Activated naive CD4-positive, alpha-beta T cell treated with anti-CD3 and anti-CD28 coated beads, Interleukin-2, amount 10 ng/mL, durations not matched to agents 7 days and 5 days (primary cell): ENCODE measurements around the gene SNED1.
A peak's percentile ranks its signal among the peaks of the same experiment; 100 is the strongest.
"Not testable (repeated sequence)": the region's sequence is repeated elsewhere in the genome, so short reads cannot be mapped to it uniquely, and the experiment has no call there.

Source experiments
- CTCF ChIA-PET: fragments of 350-600 bp; sonication (Branson Sonifier 250); formaldehyde crosslinking; loops from one replicate; lab custom pipeline; 2021; ENCODE audit warnings: antibody characterized with exemption; lab: Charles Lee
- DNase-seq: peaks from one replicate; pipeline ENCODE4 v3.0.0-alpha.2; 2020
- H3K27ac Mint-ChIP-seq: one replicate; pipeline ENCODE4 v1.8.0; 2021; ENCODE audit warnings: mild to moderate bottlenecking, moderate library complexity, mixed read lengths
- H3K27me3 Mint-ChIP-seq: one replicate; pipeline ENCODE4 v1.8.0; 2021; ENCODE audit warnings: mild to moderate bottlenecking, mixed read lengths
- H3K36me3 Mint-ChIP-seq: one replicate; pipeline ENCODE4 v1.8.0; 2021; ENCODE audit warnings: mixed read lengths
- H3K4me1 Mint-ChIP-seq: one replicate; pipeline ENCODE4 v1.8.0; 2021; ENCODE audit warnings: mixed read lengths
- H3K4me3 Mint-ChIP-seq: one replicate; pipeline ENCODE4 v1.8.0; 2021; ENCODE audit warnings: mild to moderate bottlenecking, moderate library complexity, mixed read lengths
- H3K9me3 Mint-ChIP-seq: one replicate; pipeline ENCODE4 v1.8.0; 2021; ENCODE audit warnings: mixed read lengths

Gene SNED1

GRCh38 chr2:241093133-241093781 is 94.8 kb downstream of the SNED1 start:
- H3K4me3 Mint-ChIP-seq, DNase-seq, H3K27me3 Mint-ChIP-seq, H3K9me3 Mint-ChIP-seq: not testable (repeated sequence)
- Mint-ChIP-seq H3K27ac (peak overlapping the region; percentile 42), H3K4me1 (peaks cover 36% of the 10 kb centered on the region), H3K36me3 (peaks cover 64% of the 10 kb centered on the region)
- CTCF ChIA-PET: interaction anchor here (2.0 kb wide), 1 partner anchor 15 kb away, joined by 9 read pairs; no protein-coding TSS in a partner anchor

- H3K36me3 Mint-ChIP-seq: peaks cover 63% of the 10 kb centered on the region
- peaks cover 43% of the 10 kb centered on the region for H3K4me1 Mint-ChIP-seq
- H3K27ac Mint-ChIP-seq: no peak overlapping the region
- CTCF ChIA-PET: no interaction called here
- no peaks in the 10 kb centered on the region for H3K27me3 Mint-ChIP-seq
- H3K9me3 Mint-ChIP-seq: no peaks in the 10 kb centered on the region
- DNase-seq: no peak
- H3K4me3 Mint-ChIP-seq: no peak overlapping the region
Observed at GRCh38 chr2:241094172-241094571, 95.8 kb downstream of the SNED1 start.

GRCh38 chr2:241094924-241095420 is 96.6 kb downstream of the SNED1 start:
- H3K9me3 Mint-ChIP-seq: no peaks in the 10 kb centered on the region
- peaks cover 51% of the 10 kb centered on the region for H3K4me1 Mint-ChIP-seq
- peaks cover 67% of the 10 kb centered on the region for H3K36me3 Mint-ChIP-seq
- DNase-seq: no peak
- H3K27ac Mint-ChIP-seq: peak overlapping the region; percentile 82
- CTCF ChIA-PET: no interaction called here
- H3K27me3 Mint-ChIP-seq: no peaks in the 10 kb centered on the region
- no peak overlapping the region for H3K4me3 Mint-ChIP-seq

GRCh38 chr2:241095594-241096290 is 97.3 kb downstream of the SNED1 start:
- peaks cover 66% of the 10 kb centered on the region for H3K36me3 Mint-ChIP-seq
- H3K27ac Mint-ChIP-seq: peak overlapping the region; percentile 82
- no peak overlapping the region for H3K4me3 Mint-ChIP-seq
- DNase-seq: peak; percentile 69
- no peaks in the 10 kb centered on the region for H3K27me3 Mint-ChIP-seq
- H3K4me1 Mint-ChIP-seq: peaks cover 58% of the 10 kb centered on the region
- CTCF ChIA-PET: interaction anchor here (0.7 kb wide), 1 partner anchor 55 kb away, joined by 3 read pairs; the partner anchor contains the start of gene PPP1R7
- H3K9me3 Mint-ChIP-seq: no peaks in the 10 kb centered on the region

GRCh38 chr2:241096979-241097378 is 98.6 kb downstream of the SNED1 start:
- Mint-ChIP-seq H3K4me1 (peaks cover 65% of the 10 kb centered on the region), H3K4me3 (no peak overlapping the region), H3K27ac (peak overlapping the region; percentile 15), H3K9me3 (no peaks in the 10 kb centered on the region), H3K36me3 (peaks cover 62% of the 10 kb centered on the region), H3K27me3 (no peaks in the 10 kb centered on the region)
- CTCF ChIA-PET: no interaction called here
- no peak for DNase-seq

GRCh38 chr2:241099246-241099645 is 100.8 kb downstream of the SNED1 start:
- H3K4me1 Mint-ChIP-seq: peaks cover 82% of the 10 kb centered on the region
- H3K27me3 Mint-ChIP-seq: no peaks in the 10 kb centered on the region
- peaks cover 60% of the 10 kb centered on the region for H3K36me3 Mint-ChIP-seq
- H3K27ac Mint-ChIP-seq: no peak overlapping the region
- H3K4me3 Mint-ChIP-seq: no peak overlapping the region
- no peak for DNase-seq
- no peaks in the 10 kb centered on the region for H3K9me3 Mint-ChIP-seq
- CTCF ChIA-PET: interaction anchor here (2.2 kb wide), 1 partner anchor 21 kb away, joined by 5 read pairs; no protein-coding TSS in a partner anchor

GRCh38 chr2:241102239-241102803 is 103.9 kb downstream of the SNED1 start, which contains the start of gene MTERF4:
MTERF4 (minus strand) TSS chr2:241102287; CDS start chr2:241102273, 14 bp downstream.
- peak; percentile 91 for DNase-seq
- Mint-ChIP-seq H3K4me3 (peak within 1 kb of the TSS; percentile 97), H3K4me1 (peaks cover 59% of the 10 kb centered on the region), H3K9me3 (no peaks in the 10 kb centered on the region), H3K27me3 (no peaks in the 10 kb centered on the region), H3K27ac (peak within 1 kb of the TSS; percentile 98), H3K36me3 (peaks cover 43% of the 10 kb centered on the region)
- CTCF ChIA-PET: no interaction called here

GRCh38 chr2:241103176-241103595 is 104.8 kb downstream of the SNED1 start:
- DNase-seq: no peak
- H3K27ac Mint-ChIP-seq: peak overlapping the region; percentile 98
- H3K4me1 Mint-ChIP-seq: peaks cover 61% of the 10 kb centered on the region
- no peaks in the 10 kb centered on the region for H3K9me3 Mint-ChIP-seq
- no peaks in the 10 kb centered on the region for H3K27me3 Mint-ChIP-seq
- H3K4me3 Mint-ChIP-seq: peak overlapping the region; percentile 97
- peaks cover 40% of the 10 kb centered on the region for H3K36me3 Mint-ChIP-seq
- CTCF ChIA-PET: no interaction called here

GRCh38 chr2:241104611-241105010 is 106.2 kb downstream of the SNED1 start:
- H3K27ac Mint-ChIP-seq, DNase-seq, H3K4me3 Mint-ChIP-seq, CTCF ChIA-PET, H3K9me3 Mint-ChIP-seq, H3K27me3 Mint-ChIP-seq: not testable (repeated sequence)
- Mint-ChIP-seq H3K4me1 (peaks cover 63% of the 10 kb centered on the region), H3K36me3 (peaks cover 35% of the 10 kb centered on the region)

- Mint-ChIP-seq H3K4me1 (peaks cover 61% of the 10 kb centered on the region), H3K36me3 (peaks cover 37% of the 10 kb centered on the region), H3K9me3 (no peaks in the 10 kb centered on the region), H3K4me3 (no peak overlapping the region), H3K27me3 (no peaks in the 10 kb centered on the region), H3K27ac (peak overlapping the region; percentile 52)
- DNase-seq: no peak
- CTCF ChIA-PET: no interaction called here
Observed at GRCh38 chr2:241105641-241106040, 107.2 kb downstream of the SNED1 start.

- Mint-ChIP-seq H3K27me3 (no peaks in the 10 kb centered on the region), H3K36me3 (peaks cover 43% of the 10 kb centered on the region), H3K4me1 (peaks cover 65% of the 10 kb centered on the region), H3K4me3 (no peak overlapping the region), H3K27ac (peak overlapping the region; percentile 93), H3K9me3 (no peaks in the 10 kb centered on the region)
- no peak for DNase-seq
- CTCF ChIA-PET: no interaction called here
Observed at GRCh38 chr2:241107031-241107783, 108.8 kb downstream of the SNED1 start.

- Mint-ChIP-seq H3K27me3 (no peaks in the 10 kb centered on the region), H3K4me1 (peaks cover 61% of the 10 kb centered on the region), H3K9me3 (no peaks in the 10 kb centered on the region), H3K4me3 (peak overlapping the region; percentile 44), H3K36me3 (peaks cover 41% of the 10 kb centered on the region), H3K27ac (peak overlapping the region; percentile 93)
- CTCF ChIA-PET: no interaction called here
- peak; percentile 57 for DNase-seq
Observed at GRCh38 chr2:241108271-241109209, 110.1 kb downstream of the SNED1 start.
